Measurements from ENCODE around the gene CPN1. TPM values are rescaled to one million over a fixed set of nuclear protein-coding genes. Genes with fewer than 3 reads are reported as not detected.

Gene CPN1
- total and polyA plus RNA-seq, 2 of the 8 experiments (the other 6 are each of a cell fraction or from before 2014, with no cell fraction given) = 0.15 to 0.20 TPM

DNA sequence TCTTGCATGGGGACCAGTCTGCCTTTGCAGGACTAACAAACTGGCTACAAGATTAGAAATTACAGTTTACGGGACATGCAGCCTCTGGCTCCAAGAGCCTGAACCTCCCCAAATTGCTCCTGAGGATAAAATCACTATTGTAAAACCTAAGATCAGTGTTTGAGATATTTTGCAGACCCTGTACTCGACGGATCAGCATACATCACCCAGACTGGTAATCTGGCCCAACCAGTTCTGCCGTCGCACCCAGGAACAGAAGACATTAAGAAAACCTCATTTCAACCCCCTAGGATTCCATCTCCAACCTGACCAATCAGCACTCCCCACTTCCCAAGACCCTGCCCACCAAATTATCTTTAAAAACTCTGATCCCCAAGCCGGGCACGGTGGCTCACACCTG lies 44.8 kb downstream of the CPN1 start:
- H4K5ac ChIP-seq (ENCODE audit: insufficient read length, low read depth, low read length) = no peak overlapping the region
- no peaks in the 10 kb centered on the region for H3K27me3 ChIP-seq (replicated peaks in 1 of 4; ENCODE audit: control insufficient read depth in 3 of 4, extremely low read depth in 1 of 4, insufficient read depth in 3 of 4, low read length in 3 of 4)
- H3K79me2 ChIP-seq (ENCODE audit: control insufficient read depth in 1 of 2, insufficient read depth in 2 of 2, low read length in 2 of 2) = no peaks in the 10 kb centered on the region
- no peaks in the 10 kb centered on the region for H3K23me2 ChIP-seq (ENCODE audit: low read depth, low read length)
- H3K14ac ChIP-seq (ENCODE audit: insufficient read length) = no peak overlapping the region
- no peak overlapping the region for H2BK15ac ChIP-seq (ENCODE audit: low read length)
- no peak overlapping the region for H3K4me2 ChIP-seq (ENCODE audit: insufficient read depth in 1 of 2, low read depth in 2 of 2, low read length in 2 of 2)
- no peak overlapping the region for H2BK120ac ChIP-seq (replicated peaks; ENCODE audit: low read depth, low read length)
- no peak overlapping the region for H2BK12ac ChIP-seq (ENCODE audit: low read depth, low read length)
- DNase-seq (ENCODE audit: low read depth in 1 of 2, low spot score in 2 of 2) (no peak), FAIRE-seq (no peak)
- H2AFZ ChIP-seq (ENCODE audit: low read length) = no peak overlapping the region
- no peaks in the 10 kb centered on the region for H4K20me1 ChIP-seq (replicated peaks in 1 of 2; ENCODE audit: control insufficient read depth in 1 of 2, insufficient read depth in 2 of 2, low read length in 2 of 2)
- H3K27ac ChIP-seq (ENCODE audit: low read depth, low read length) = no peak overlapping the region
- H3K23ac ChIP-seq (ENCODE audit: insufficient read length) = no peak overlapping the region
- no peak overlapping the region for H3K9ac ChIP-seq (replicated peaks in 1 of 4; ENCODE audit: extremely low read depth in 1 of 4, low read depth in 3 of 4, low read length in 3 of 4)
- no peaks in the 10 kb centered on the region for H3K79me1 ChIP-seq (ENCODE audit: low read depth, low read length)
- H3K4me3 ChIP-seq (ENCODE audit: extremely low read depth in 1 of 4, insufficient read depth in 2 of 4, low read depth in 3 of 4, low read length in 4 of 4) = no peak overlapping the region
- H2BK20ac ChIP-seq (ENCODE audit: low read length) = no peak overlapping the region
- no peak overlapping the region for H3K4ac ChIP-seq (replicated peaks; ENCODE audit: insufficient read length, low read depth, low read length)
- ChIA-PET CTCF (ENCODE audit: partially characterized antibody) (interaction anchor here (1.1 to 2.0 kb wide), 6 partner anchors 9 to 28 kb away, joined by 3 to 8 read pairs (median 4); partner anchors contain the start of gene DNMBP), POLR2A (ENCODE audit: partially characterized antibody) (no interaction called here)
- no peaks in the 10 kb centered on the region for H3K36me3 ChIP-seq (ENCODE audit: control insufficient read depth in 2 of 4, insufficient read depth in 4 of 4, low read length in 3 of 4)
- 85% methylated on average over 7 of the region's 7 CpGs; no CpG with 5 or more reads in 1 of the 2 experiments for WGBS, 2 experiments (ENCODE audit: extremely low coverage in 1 of 2, insufficient coverage in 1 of 2, insufficient read length in 1 of 2, insufficient replicate concordance in 2 of 2, low coverage in 1 of 2, low lambda C conversion rate in 2 of 2, missing lambda C conversion rate in 1 of 2)
- no peak overlapping the region for H4K91ac ChIP-seq (replicated peaks; ENCODE audit: insufficient read length, low read length)
- no peaks in the 10 kb centered on the region for H3K9me3 ChIP-seq (ENCODE audit: insufficient read depth in 2 of 2, low read depth in 1 of 2, low read length in 1 of 2)
- H3K18ac ChIP-seq (ENCODE audit: extremely low read depth, low read length) = no peak overlapping the region
- H3K4me1 ChIP-seq (replicated peaks in 1 of 4; ENCODE audit: control insufficient read depth in 3 of 4, insufficient read depth in 4 of 4, low read length in 3 of 4) = peaks cover 0 to 6% (median 3%) of the 10 kb centered on the region in 4 experiments; a peak in 4 of 7 replicates
- H2AK5ac ChIP-seq (ENCODE audit: low read depth, low read length) = no peak overlapping the region
- no peak overlapping the region for H2BK5ac ChIP-seq (ENCODE audit: low read depth, low read length)
- no peak overlapping the region for H4K8ac ChIP-seq (ENCODE audit: extremely low read depth, insufficient read depth, low read length)
- no peak overlapping the region for H3K56ac ChIP-seq (replicated peaks; ENCODE audit: insufficient read length, low read depth, low read length)
- no peak for TF ChIP-seq RNF2 (IDR thresholded peaks at IDR 0.05; ENCODE audit: borderline replicate concordance, low read depth, low read length, missing control alignments, poor library complexity, severe bottlenecking)
- no peak for TF ChIP-seq CEBPB (IDR thresholded peaks at IDR 0.05; ENCODE audit: low read depth, low read length)
- TF ChIP-seq MAFK (IDR thresholded peaks at IDR 0.05; ENCODE audit: low read depth, low read length) = no peak
- TF ChIP-seq RFX5 (IDR thresholded peaks at IDR 0.05; ENCODE audit: borderline replicate concordance, low read depth, low read length) = no peak
- TF ChIP-seq SP4 (IDR thresholded peaks at IDR 0.05; ENCODE audit: low read length) = no peak
- TF ChIP-seq ASH2L (IDR thresholded peaks at IDR 0.05; ENCODE audit: low read length) = no peak
- no peak for TF ChIP-seq ATF2 (IDR thresholded peaks at IDR 0.05; ENCODE audit: low read length)
- no peak for TF ChIP-seq BRCA1 (IDR thresholded peaks at IDR 0.05; ENCODE audit: low read depth, low read length)
- TF ChIP-seq NANOG (IDR thresholded peaks at IDR 0.05; ENCODE audit: insufficient read depth, low read depth, low read length, poor library complexity, severe bottlenecking) = no peak
- TF ChIP-seq POLR2A (IDR thresholded peaks at IDR 0.05; ENCODE audit: control extremely low read depth in 1 of 2, low read depth in 2 of 2, low read length in 2 of 2) = no peak
- no peak for TF ChIP-seq HDAC2 (IDR thresholded peaks at IDR 0.05; ENCODE audit: borderline replicate concordance in 1 of 2, low read depth in 2 of 2, low read length in 2 of 2)
- TF ChIP-seq, protein P1, sequence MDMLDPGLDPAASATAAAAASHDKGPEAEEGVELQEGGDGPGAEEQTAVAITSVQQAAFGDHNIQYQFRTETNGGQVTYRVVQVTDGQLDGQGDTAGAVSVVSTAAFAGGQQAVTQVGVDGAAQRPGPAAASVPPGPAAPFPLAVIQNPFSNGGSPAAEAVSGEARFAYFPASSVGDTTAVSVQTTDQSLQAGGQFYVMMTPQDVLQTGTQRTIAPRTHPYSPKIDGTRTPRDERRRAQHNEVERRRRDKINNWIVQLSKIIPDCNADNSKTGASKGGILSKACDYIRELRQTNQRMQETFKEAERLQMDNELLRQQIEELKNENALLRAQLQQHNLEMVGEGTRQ (IDR thresholded peaks at IDR 0.05; ENCODE audit: low read length) = no peak
